HepG2 (cell line): ENCODE measurements around the gene STN1. TPM values are rescaled to one million over a fixed set of nuclear protein-coding genes. Genes with fewer than 3 reads are reported as not detected.

ENCODE experiments used
- ATAC-seq: fragments of 200-7000 bp; cut with Tn5 transposase; 3 replicates; pipeline ENCODE4 v1.9.1; 2020; ENCODE audit warnings: mild to moderate bottlenecking, moderate library complexity
- BruUV-seq: library from RNA; stranded (reverse); fragments of 400-500 nt; replicated peaks from 2 replicates; lab custom pipeline; 2021; lab: Mats Ljungman, UMichigan
- CTCF ChIA-PET: fragments of 300-600 bp; formaldehyde crosslinking; extraction: SDS; loops from one replicate; lab custom pipeline; 2021; ENCODE audit warnings: low total read pairs, inconsistent platforms, low intra/inter-chr PET ratio; lab: Yijun Ruan, JAX
- POLR2A ChIA-PET: fragments of 350-600 bp; sonication (Branson Sonifier 250); formaldehyde crosslinking; loops from one replicate; lab custom pipeline; 2020; ENCODE audit warnings: antibody characterized with exemption, inconsistent platforms; lab: Yijun Ruan, JAX
- DNase-seq: peaks from one replicate; pipeline ENCODE4 v3.0.0-alpha.2; 2015; ENCODE audit warnings: low spot score
- FAIRE-seq: peaks from 3 replicates; lab custom pipeline; 2011; peaks lifted over from hg19 to GRCh38; lab: Jason Lieb, UNC
- H2AFZ ChIP-seq: one replicate; pipeline ENCODE4 v1.6.1; 2011; ENCODE audit warnings: low read length, inconsistent platforms
- H3K27ac ChIP-seq: fragments of 300-600 bp; 3 replicates; pipeline ENCODE4 v1.8.0; 2011; ENCODE audit warnings: mixed run types, mild to moderate bottlenecking, mixed read lengths, low read length, inconsistent platforms; ENCODE audit not compliant: insufficient read depth; ENCODE audit errors: extremely low read length
- H3K27me3 ChIP-seq, 2 experiments: fragments of 200-600 bp in 1 of 2; 2 replicates in 1 of 2; 3 replicates in 1 of 2; pipeline versions ENCODE4 v1.6.0 to v1.8.0; 2011; ENCODE audit warnings: low read length in 2 of 2, mild to moderate bottlenecking in 2 of 2, moderate library complexity in 2 of 2, inconsistent platforms in 1 of 2; ENCODE audit not compliant: insufficient read depth in 2 of 2, control insufficient read depth in 1 of 2
- H3K36me3 ChIP-seq, 2 experiments: fragments of 200-600 bp in 1 of 2; replicated peaks in 1 of 2; 2 replicates in 1 of 2; 3 replicates in 1 of 2; pipeline versions ENCODE4 v1.5.1 to v1.8.0; 2011; ENCODE audit warnings: low read length in 2 of 2, inconsistent platforms in 1 of 2; ENCODE audit not compliant: insufficient read depth in 2 of 2, control insufficient read depth in 1 of 2
- H3K4me1 ChIP-seq: 2 replicates; pipeline ENCODE4 v1.5.1; 2012; ENCODE audit warnings: low read length, inconsistent platforms; ENCODE audit not compliant: insufficient read depth
- H3K4me2 ChIP-seq: 2 replicates; pipeline ENCODE4 v1.6.0; 2011; ENCODE audit warnings: low read depth, low read length, inconsistent platforms
- H3K4me3 ChIP-seq, 3 experiments: fragments of 200-600 bp in 1 of 3; sonication (generic), shearing (Covaris generic) in 1 of 3; replicated peaks in 1 of 3; 2 replicates each; pipeline ENCODE4 v1.5.1; 2011 to 2016; ENCODE audit warnings: low read length in 3 of 3, inconsistent platforms in 2 of 3, low read depth in 2 of 3, mild to moderate bottlenecking in 2 of 3, control low read depth in 1 of 3, mixed read lengths in 1 of 3; ENCODE audit not compliant: insufficient read depth in 1 of 3
- H3K79me2 ChIP-seq: one replicate; pipeline ENCODE4 v1.6.1; 2011; ENCODE audit warnings: low read length, inconsistent platforms; ENCODE audit not compliant: insufficient read depth
- H3K9ac ChIP-seq: 2 replicates; pipeline ENCODE4 v1.6.0; 2011; ENCODE audit warnings: mild to moderate bottlenecking, low read depth, low read length, inconsistent platforms; ENCODE audit not compliant: insufficient read depth
- H3K9me3 ChIP-seq: 2 replicates; pipeline ENCODE4 v1.5.1; 2012; ENCODE audit warnings: mild to moderate bottlenecking, low read length
- H4K20me1 ChIP-seq: 2 replicates; pipeline ENCODE4 v1.6.0; 2011; ENCODE audit warnings: inconsistent platforms, mild to moderate bottlenecking, low read length, moderate library complexity; ENCODE audit not compliant: insufficient read depth
- ARID2 ChIP-seq: sonication (generic); formaldehyde crosslinking; IDR thresholded peaks from 2 replicates; pipeline ENCODE4 v1.8.1; 2022; ENCODE audit warnings: mild to moderate bottlenecking, missing genetic modification reagents, borderline replicate concordance
- ESRRA ChIP-seq: sonication (generic); formaldehyde crosslinking; IDR thresholded peaks from 2 replicates; pipeline ENCODE4 v1.5.1; 2020; ENCODE audit warnings: mild to moderate bottlenecking, low read depth, missing genetic modification reagents
- HOXA3 ChIP-seq: sonication (generic); formaldehyde crosslinking; IDR thresholded peaks from 2 replicates; pipeline ENCODE4 v1.5.0; 2020; ENCODE audit warnings: missing genetic modification reagents
- MXD4 ChIP-seq: IDR thresholded peaks from 2 replicates; pipeline ENCODE4 v1.6.1; 2016; ENCODE audit warnings: mild to moderate bottlenecking, missing biosample characterization, missing genetic modification reagents
- NR2F6 ChIP-seq, 2 experiments: IDR thresholded peaks; 2 replicates each; pipeline ENCODE4 v1.6.1; 2016; ENCODE audit warnings: antibody characterized with exemption in 1 of 2, mild to moderate bottlenecking in 1 of 2
- NRL ChIP-seq: sonication (generic); formaldehyde crosslinking; IDR thresholded peaks from 2 replicates; pipeline ENCODE4 v1.5.0; 2020; ENCODE audit warnings: missing genetic modification reagents, mild to moderate bottlenecking, moderate library complexity, borderline replicate concordance
- PITX1 ChIP-seq: sonication (generic); formaldehyde crosslinking; IDR thresholded peaks from 2 replicates; pipeline ENCODE4 v1.5.1; 2020; ENCODE audit warnings: mild to moderate bottlenecking, missing genetic modification reagents
- POLR2A ChIP-seq, 2 experiments: IDR thresholded peaks; 2 replicates each; pipeline ENCODE4 v1.6.1; 2011; ENCODE audit warnings: low read depth in 2 of 2, low read length in 2 of 2, mild to moderate bottlenecking in 1 of 2, moderate library complexity in 1 of 2; ENCODE audit not compliant: insufficient read depth in 1 of 2
- XRCC5 ChIP-seq: fragments of 200-400 bp; formaldehyde crosslinking; optimal IDR thresholded peaks from 2 replicates; pipeline ENCODE3; 2017; ENCODE audit warnings: mild to moderate bottlenecking, low read length
- YY1 ChIP-seq: IDR thresholded peaks from 2 replicates; pipeline ENCODE4 v1.6.1; 2011; ENCODE audit warnings: low read length, low read depth, moderate library complexity, mild to moderate bottlenecking; ENCODE audit not compliant: insufficient read depth, insufficient replicate concordance
- ZFP37 ChIP-seq: sonication (generic); formaldehyde crosslinking; IDR thresholded peaks from 2 replicates; pipeline ENCODE4 v1.4.0; 2020; ENCODE audit warnings: missing genetic modification reagents, borderline replicate concordance
- ZFX ChIP-seq: sonication (generic); formaldehyde crosslinking; IDR thresholded peaks from 2 replicates; pipeline ENCODE4 v1.4.0; 2020; ENCODE audit warnings: mild to moderate bottlenecking, low read depth, missing genetic modification reagents, moderate library complexity
- ZNF547 ChIP-seq: sonication (generic); formaldehyde crosslinking; IDR thresholded peaks from 2 replicates; pipeline ENCODE4 v1.5.1; 2020; ENCODE audit warnings: mild to moderate bottlenecking, missing genetic modification reagents
- ZNF552 ChIP-seq: sonication (generic); formaldehyde crosslinking; IDR thresholded peaks from 2 replicates; pipeline ENCODE4 v1.9.0; 2022; ENCODE audit warnings: missing genetic modification reagents, mild to moderate bottlenecking, borderline replicate concordance
- ZNF580 ChIP-seq: IDR thresholded peaks from 2 replicates; pipeline ENCODE4 v1.6.1; 2016; ENCODE audit warnings: low read depth, borderline replicate concordance
- ZNF674 ChIP-seq: sonication (generic); formaldehyde crosslinking; IDR thresholded peaks from 2 replicates; pipeline ENCODE4 v1.5.0; 2020; ENCODE audit warnings: low read depth, mild to moderate bottlenecking, missing genetic modification reagents
- ZNF703 ChIP-seq: sonication (generic); formaldehyde crosslinking; IDR thresholded peaks from 2 replicates; pipeline ENCODE4 v1.5.1; 2020; ENCODE audit warnings: missing genetic modification reagents, mild to moderate bottlenecking, moderate library complexity, borderline replicate concordance
- ZNF839 ChIP-seq: sonication (generic); formaldehyde crosslinking; IDR thresholded peaks from 2 replicates; pipeline ENCODE4 v1.4.0; 2020; ENCODE audit warnings: missing genetic modification reagents, mild to moderate bottlenecking, borderline replicate concordance
- ZSCAN12 ChIP-seq: sonication (generic); formaldehyde crosslinking; IDR thresholded peaks from 2 replicates; pipeline ENCODE4 v1.9.0; 2021; ENCODE audit warnings: mild to moderate bottlenecking, missing genetic modification reagents
- ZSCAN30 ChIP-seq: sonication (generic); formaldehyde crosslinking; IDR thresholded peaks from 2 replicates; pipeline ENCODE4 v1.5.0; 2020; ENCODE audit warnings: mild to moderate bottlenecking, missing genetic modification reagents
- WGBS: methylation state at CpG from one replicate; pipeline ENCODE4 v1.1.6; 2017; ENCODE audit warnings: low lambda C conversion rate; 5-methylcytosine and 5-hydroxymethylcytosine counted together
- in situ Hi-C: cut with HindIII; loops from 2 replicates; pipeline ENCODE4 v1.10.0; 2017; ENCODE audit warnings: low pct_unique_long_range_greater_than_20kb; ENCODE audit not compliant: extremely low pct_ligation_motif_present
- intact Hi-C: fragments of 100-400 bp; cut with micrococcal nuclease; formaldehyde crosslinking; loops from one replicate; pipeline ENCODE4 v1.10.0; 2022; ENCODE audit not compliant: unreplicated experiment
- polyA plus RNA-seq, 8 experiments: library from polyadenylated mRNA; depleted of rRNA in 3 of 8; stranded (reverse) in 7 of 8; unstranded in 1 of 8; fragments of >200 nt; fragmentation: Illumina TruSeq in 4 of 8; extraction: Trizol in 4 of 8; gene quantifications; 2 replicates each; pipeline versions ENCODE4 v1.2.1 to v1.2.3, GENCODE V29; 2011 to 2016; ENCODE audit warnings: low read depth in 4 of 8, missing spikeins in 1 of 8, mixed read lengths in 1 of 8; ENCODE audit not compliant: insufficient read depth in 1 of 8
- total RNA-seq, 5 experiments: library from RNA; depleted of rRNA; stranded (reverse); fragments of >200 nt; fragmentation: Illumina TruSeq; extraction: Trizol; gene quantifications; 2 replicates each; pipeline ENCODE4 v1.2.3, GENCODE V29; 2016; ENCODE audit warnings: low read depth in 1 of 5

STN1 gene
- total and polyA plus RNA-seq, 2 of the 13 experiments (the other 11 are each of a cell fraction or from before 2014, with no cell fraction given) = 17.6 to 22.7 TPM

DNA sequence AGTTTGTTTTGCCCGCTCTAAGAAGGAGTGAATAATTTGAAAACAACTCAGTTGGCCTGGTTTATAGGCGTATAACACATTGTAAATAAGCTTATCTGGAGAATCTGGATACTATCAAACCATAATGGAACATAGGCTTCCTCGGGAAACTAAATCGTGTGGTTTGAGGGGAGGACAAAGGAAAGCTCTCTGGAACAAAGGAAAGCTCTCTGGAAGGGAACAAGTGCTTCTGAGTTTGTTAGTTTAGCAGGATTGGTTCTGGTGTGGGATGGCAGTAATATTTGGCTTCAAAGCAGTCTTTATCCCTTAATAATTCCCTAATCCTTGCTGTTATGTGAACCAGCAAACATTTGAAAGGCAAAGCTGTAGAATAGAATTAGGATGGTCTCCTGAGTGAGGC is 34.0 kb upstream of the STN1 start (continued):
- TF ChIP-seq YY1 (no peak), ZNF547 (CRISPR knock-in tag) (no peak), ZNF674 (CRISPR knock-in tag) (no peak), ARID2 (CRISPR knock-in tag) (no peak), ZNF580 (CRISPR knock-in tag) (no peak), ZSCAN30 (CRISPR knock-in tag) (no peak), NR2F6 (IDR thresholded peaks at IDR 0.05) (no peak), NR2F6 (CRISPR knock-in tag; IDR thresholded peaks at IDR 0.05) (no peak), ZFP37 (CRISPR knock-in tag) (no peak), PITX1 (no peak), ZNF839 (no peak), ZNF552 (no peak), ESRRA (CRISPR knock-in tag) (no peak)

DNA sequence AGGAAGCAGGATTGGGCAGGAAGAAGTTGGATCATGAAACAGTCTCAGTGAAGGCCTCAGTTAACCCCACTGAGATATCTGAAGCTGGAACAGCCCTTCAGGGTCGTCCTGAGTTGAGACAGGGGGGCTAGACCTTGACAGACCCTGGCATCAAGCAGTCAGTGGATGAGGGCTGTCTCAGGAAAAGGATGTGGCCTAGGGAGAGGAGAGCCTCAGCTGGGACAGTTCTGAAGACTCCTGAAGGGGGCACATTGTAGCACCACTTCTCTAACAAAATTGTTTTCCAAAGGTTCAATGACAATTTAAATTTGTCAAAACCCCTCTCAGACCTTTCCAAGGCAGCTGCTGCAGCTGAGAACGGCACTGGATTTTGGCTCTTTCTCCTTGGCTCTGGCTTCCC is 33.2 kb upstream of the STN1 start:
- POLR2A ChIA-PET = no interaction called here
- no peak overlapping the region for H3K9ac ChIP-seq
- no peak overlapping the region for H3K27ac ChIP-seq
- CTCF ChIA-PET = no interaction called here
- no peak overlapping the region for H3K4me2 ChIP-seq
- H4K20me1 ChIP-seq = no peaks in the 10 kb centered on the region
- ATAC-seq = no peak
- H3K9me3 ChIP-seq = no peaks in the 10 kb centered on the region
- H3K4me3 ChIP-seq = no peak overlapping the region
- H3K36me3 ChIP-seq = no peaks in the 10 kb centered on the region
- H3K4me1 ChIP-seq = no peaks in the 10 kb centered on the region
- no TSS peak for BruUV-seq
- H3K27me3 ChIP-seq = peaks cover 0 to 14% of the 10 kb centered on the region in 2 experiments; a peak in 1 of 5 replicates
- intact Hi-C loops = no loop called here
- no peaks in the 10 kb centered on the region for H3K79me2 ChIP-seq
- no peak for DNase-seq
- TF ChIP-seq XRCC5 (no peak), MXD4 (no peak), NRL (CRISPR knock-in tag) (no peak), ZSCAN12 (CRISPR knock-in tag) (no peak), POLR2A (IDR thresholded peaks at IDR 0.05; ENCODE audit: insufficient read depth in 1 of 2, low read depth in 2 of 2, low read length in 2 of 2) (no peak), HOXA3 (no peak), ZNF703 (CRISPR knock-in tag) (no peak), ZFX (CRISPR knock-in tag) (no peak)
- TF ChIP-seq, all 625 proteins: peak for 0
- WGBS = 42% methylated on average over 2 of the region's 2 CpGs
- FAIRE-seq = no peak
- in situ Hi-C loops = no loop called here
- no peak overlapping the region for H2AFZ ChIP-seq
